ENCODE data around the gene DAZ3. TPM values are rescaled to one million over a fixed set of nuclear protein-coding genes. Genes with fewer than 3 reads are reported as not detected.

The DAZ3 gene
- total RNA-seq, 5 donors from 2014 or later (not counting 1 experiment from before 2014, with no cell fraction given): not detected

Other genes starting within 250 kb of the DAZ3 start
- not detected for gene BPY2B, start 195.4 kb downstream of the DAZ3 start, total RNA-seq
- not detected for gene DAZ4, start 20.5 kb upstream of the DAZ3 start, total RNA-seq
- gene BPY2C, start 238.7 kb upstream of the DAZ3 start, total RNA-seq: not detected